ENCODE data around the gene TOR1AIP2.

DNA sequence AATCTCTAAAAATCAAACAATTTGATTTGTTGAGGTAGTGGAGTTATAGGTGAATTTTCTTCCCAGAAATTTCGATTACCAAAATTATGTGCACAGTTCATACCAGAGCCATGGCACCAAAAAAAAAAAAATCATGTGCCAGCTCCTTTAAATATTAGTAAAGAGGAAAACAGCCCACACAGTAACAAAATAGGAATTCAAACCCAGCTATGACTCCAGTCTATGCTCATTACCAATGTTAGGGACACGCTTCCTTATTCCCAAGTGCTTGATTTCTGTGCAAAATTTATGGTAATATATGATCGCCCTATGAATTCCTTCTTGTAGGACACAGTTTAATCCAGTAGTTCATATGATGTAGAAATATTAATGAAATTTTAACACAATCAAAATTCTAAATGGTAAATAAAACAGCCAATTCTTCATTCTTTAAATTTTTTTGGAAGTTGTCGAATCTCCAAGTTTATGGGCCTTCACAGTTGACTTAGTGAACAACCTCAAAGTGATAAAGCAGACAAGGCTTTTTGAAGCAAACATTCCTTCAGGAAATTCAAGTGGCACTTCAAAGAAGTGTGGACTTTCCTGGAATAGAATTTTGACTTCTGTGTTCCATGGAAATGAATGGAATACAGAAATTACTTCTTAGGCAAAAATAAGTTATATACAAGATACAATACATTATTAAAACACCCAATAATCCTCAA, 1.9 kb downstream of the TOR1AIP2 start:
- no peak for TF ChIP-seq EP300 (IDR thresholded peaks at IDR 0.05; ENCODE audit: borderline replicate concordance in 1 of 2, low read depth in 2 of 2, low read length in 2 of 2)
- no peak for TF ChIP-seq SUZ12 (IDR thresholded peaks at IDR 0.05; ENCODE audit: low read length)
- TF ChIP-seq MAFK (IDR thresholded peaks at IDR 0.05; ENCODE audit: low read depth, low read length) = no peak
- no peak for TF ChIP-seq POLR2AphosphoS5 (IDR thresholded peaks at IDR 0.05; ENCODE audit: low read depth, low read length)
- TF ChIP-seq ATF3 (IDR thresholded peaks at IDR 0.05; ENCODE audit: insufficient read depth, low read depth, low read length) = no peak
- TF ChIP-seq CTCF (IDR thresholded peaks at IDR 0.05; ENCODE audit: control extremely low read depth in 1 of 3, insufficient read depth in 1 of 3, low read depth in 1 of 3, low read length in 3 of 3) = no peak
- TF ChIP-seq RFX5 (IDR thresholded peaks at IDR 0.05; ENCODE audit: borderline replicate concordance, low read depth, low read length) = no peak
- no peak for TF ChIP-seq MAX (IDR thresholded peaks at IDR 0.05)
- no peak for TF ChIP-seq CBX5 (IDR thresholded peaks at IDR 0.05; ENCODE audit: low read depth, low read length)
- no peak for TF ChIP-seq NRF1 (IDR thresholded peaks at IDR 0.05; ENCODE audit: low read depth, low read length)

All from H1 (cell line).